DOHH2 (cell line): Measurements from ENCODE around the gene NASP.

Source experiments
- H3F3A ChIP-seq: fragments of 200-600 bp; sonication (generic), shearing (Covaris generic); 2 replicates; pipeline ENCODE4 v1.6.0; 2016; ENCODE audit warnings: antibody characterized with exemption, mild to moderate bottlenecking; ENCODE audit not compliant: control insufficient read depth, insufficient read depth
- H3K27ac ChIP-seq: fragments of 200-600 bp; sonication (generic); 2 replicates; pipeline ENCODE4 v1.5.1; 2014; ENCODE audit warnings: low read depth, mild to moderate bottlenecking, low read length, moderate library complexity
- H3K27me3 ChIP-seq: fragments of 200-600 bp; sonication (generic); 2 replicates; pipeline ENCODE4 v1.6.1; 2014; ENCODE audit warnings: mild to moderate bottlenecking, low read length, mixed read lengths; ENCODE audit not compliant: control insufficient read depth
- H3K36me3 ChIP-seq: fragments of 200-600 bp; sonication (generic); 2 replicates; pipeline ENCODE4 v1.6.1; 2014; ENCODE audit warnings: mild to moderate bottlenecking, low read length, moderate library complexity, mixed read lengths; ENCODE audit not compliant: control insufficient read depth
- H3K4me1 ChIP-seq: fragments of 200-600 bp; sonication (generic); 2 replicates; pipeline ENCODE4 v1.6.1; 2014; ENCODE audit warnings: mild to moderate bottlenecking, low read length, mixed read lengths; ENCODE audit not compliant: control insufficient read depth
- H3K4me2 ChIP-seq: fragments of 200-600 bp; sonication (generic); 2 replicates; pipeline ENCODE4 v1.6.0; 2014; ENCODE audit warnings: mild to moderate bottlenecking, low read length, moderate library complexity
- H3K4me3 ChIP-seq: fragments of 200-600 bp; sonication (generic); 2 replicates; pipeline ENCODE4 v1.5.1; 2014; ENCODE audit warnings: mild to moderate bottlenecking, low read length, mixed read lengths
- H3K79me2 ChIP-seq: fragments of 200-600 bp; sonication (generic); 2 replicates; pipeline ENCODE4 v1.6.1; 2014; ENCODE audit warnings: mild to moderate bottlenecking, low read length, mixed read lengths; ENCODE audit not compliant: control insufficient read depth
- H3K9me2 ChIP-seq: fragments of 200-600 bp; sonication (generic); replicated peaks from 2 replicates; pipeline ENCODE4 v1.6.1; 2014; ENCODE audit warnings: mild to moderate bottlenecking, low read length, mixed read lengths; ENCODE audit not compliant: control insufficient read depth
- H3K9me3 ChIP-seq: fragments of 200-600 bp; sonication (generic); 2 replicates; pipeline ENCODE4 v1.6.1; 2014; ENCODE audit warnings: antibody characterized with exemption, low read length, mixed read lengths; ENCODE audit not compliant: control insufficient read depth, insufficient read depth
- H4K20me1 ChIP-seq: fragments of 200-600 bp; sonication (generic); 2 replicates; pipeline ENCODE4 v1.6.0; 2014; ENCODE audit warnings: low read depth, mild to moderate bottlenecking, antibody characterized with exemption, low read length, moderate library complexity; ENCODE audit not compliant: control insufficient read depth, insufficient read depth
- CTCF ChIP-seq: fragments of 200-600 bp; sonication (generic); IDR thresholded peaks from one replicate; pipeline ENCODE4 v1.5.1; 2014; ENCODE audit warnings: antibody characterized with exemption, mild to moderate bottlenecking, low read depth, low read length; ENCODE audit not compliant: poor library complexity, severe bottlenecking
- EZH2phosphoT487 ChIP-seq: fragments of 200-600 bp; sonication (generic); IDR thresholded peaks from 2 replicates; pipeline ENCODE4 v1.6.1; 2017; ENCODE audit warnings: borderline replicate concordance, mild to moderate bottlenecking, antibody characterized with exemption, low read length, moderate library complexity, mixed read lengths

The NASP gene

DNA sequence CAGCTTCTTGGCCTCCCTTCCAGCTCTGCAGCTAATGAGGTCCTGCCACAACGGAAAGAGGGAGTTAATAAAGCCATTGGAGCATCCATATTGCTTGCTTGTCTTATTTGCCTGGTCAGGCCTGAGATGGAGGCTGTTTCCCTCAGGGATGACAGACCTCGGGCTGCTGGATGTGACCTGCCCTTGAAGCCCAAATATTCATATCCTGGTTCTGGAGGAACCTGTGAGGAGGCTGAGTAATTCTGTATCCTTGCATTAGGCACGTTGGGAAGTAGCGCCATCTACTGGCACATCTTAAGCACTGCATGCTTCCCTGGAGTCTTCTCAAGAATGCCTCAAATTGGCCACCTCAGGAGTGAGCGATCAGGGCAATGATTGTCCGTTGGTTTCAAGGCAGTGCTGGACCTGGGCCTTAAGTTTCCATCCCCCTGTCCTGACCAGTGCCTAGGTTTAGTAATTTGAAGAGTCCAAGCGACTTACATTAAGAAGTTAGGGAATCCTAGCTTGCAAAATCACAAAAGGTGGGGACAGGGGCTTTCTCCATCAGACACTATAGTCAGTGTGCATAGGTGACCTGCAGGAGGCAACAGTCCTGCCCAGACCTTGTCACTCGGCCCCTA is 13.8 kb upstream of the NASP start:
- Histone ChIP-seq H3K9me3 (no peaks in the 10 kb centered on the region), H3K27me3 (no peaks in the 10 kb centered on the region), H3F3A (peaks cover 3% of the 10 kb centered on the region; the same call in 1 of the 2 replicates), H3K79me2 (no peaks in the 10 kb centered on the region), H4K20me1 (peaks cover 4% of the 10 kb centered on the region; the same call in 1 of the 2 replicates), H3K9me2 (no peaks in the 10 kb centered on the region), H3K27ac (no peak overlapping the region), H3K4me3 (no peak overlapping the region), H3K36me3 (peaks cover 47% of the 10 kb centered on the region), H3K4me1 (peaks cover 5% of the 10 kb centered on the region; the same call in 1 of the 2 replicates), H3K4me2 (no peak overlapping the region)
- TF ChIP-seq CTCF (peak; percentile 99), EZH2phosphoT487 (no peak)

- Histone ChIP-seq H3K4me1 (peaks cover 5% of the 10 kb centered on the region; the same call in 1 of the 2 replicates), H3K27ac (no peak overlapping the region), H3K4me3 (no peak overlapping the region), H3K79me2 (no peaks in the 10 kb centered on the region), H3K27me3 (no peaks in the 10 kb centered on the region), H3K9me2 (no peaks in the 10 kb centered on the region), H3K4me2 (no peak overlapping the region), H3K36me3 (peaks cover 47% of the 10 kb centered on the region), H3F3A (peaks cover 3% of the 10 kb centered on the region; the same call in 1 of the 2 replicates), H4K20me1 (peaks cover 4% of the 10 kb centered on the region; the same call in 1 of the 2 replicates), H3K9me3 (no peaks in the 10 kb centered on the region)
- no peak for TF ChIP-seq EZH2phosphoT487
- TF ChIP-seq CTCF = no peak
Observed at GRCh38 chr1:45570631-45571030, 13.2 kb upstream of the NASP start.

- H3K4me3 ChIP-seq = no peak overlapping the region
- H3K36me3 ChIP-seq = peaks cover 32% of the 10 kb centered on the region
- peaks cover 4% of the 10 kb centered on the region; the same call in 1 of the 2 replicates for H4K20me1 ChIP-seq
- H3K79me2 ChIP-seq = no peaks in the 10 kb centered on the region
- H3K4me2 ChIP-seq = no peak overlapping the region
- peak; percentile 9 for TF ChIP-seq CTCF
- TF ChIP-seq EZH2phosphoT487 = no peak
- H3K27me3 ChIP-seq = no peaks in the 10 kb centered on the region
- H3K4me1 ChIP-seq = peaks cover 5% of the 10 kb centered on the region; the same call in 1 of the 2 replicates
- H3K9me3 ChIP-seq = no peaks in the 10 kb centered on the region
- H3K27ac ChIP-seq = no peak overlapping the region
- H3F3A ChIP-seq = peaks cover 4% of the 10 kb centered on the region; the same call in 1 of the 2 replicates
- no peaks in the 10 kb centered on the region for H3K9me2 ChIP-seq
Observed at GRCh38 chr1:45573231-45573804, 10.5 kb upstream of the NASP start.
